Measurements from ENCODE around the gene PRPF8. TPM values are rescaled to one million over a fixed set of nuclear protein-coding genes. Genes with fewer than 3 reads are reported as not detected.

Gene PRPF8
- 65.7 and 69.7 TPM in 2 replicates for total RNA-seq (2014; rRNA removed; shearing (Covaris generic))

GRCh38 chr17:1684378-1685189 is at the start of gene PRPF8:
PRPF8 (minus strand) TSS chr17:1684867; CDS start chr17:1684571, 296 bp downstream.
- DNase-seq (ENCODE audit: low read depth): peak; percentile 94

DNA sequence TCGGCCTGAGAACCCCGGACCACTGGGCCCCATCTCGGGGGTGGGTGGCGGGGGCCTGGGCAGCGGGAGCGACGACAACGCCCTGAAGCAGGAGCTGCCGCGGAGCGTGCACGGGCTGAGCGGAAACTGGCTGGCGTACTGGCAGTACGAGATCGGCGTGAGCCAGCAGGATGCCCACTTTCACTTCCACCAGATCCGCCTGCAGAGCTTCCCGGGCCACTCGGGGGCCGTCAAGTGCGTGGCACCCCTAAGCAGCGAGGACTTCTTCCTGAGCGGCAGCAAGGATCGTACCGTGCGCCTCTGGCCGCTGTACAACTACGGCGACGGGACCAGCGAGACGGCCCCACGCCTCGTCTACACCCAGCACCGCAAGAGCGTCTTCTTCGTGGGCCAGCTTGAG is 49.1 kb upstream of the PRPF8 start:
- no peak for DNase-seq (ENCODE audit: low read depth)

DNA sequence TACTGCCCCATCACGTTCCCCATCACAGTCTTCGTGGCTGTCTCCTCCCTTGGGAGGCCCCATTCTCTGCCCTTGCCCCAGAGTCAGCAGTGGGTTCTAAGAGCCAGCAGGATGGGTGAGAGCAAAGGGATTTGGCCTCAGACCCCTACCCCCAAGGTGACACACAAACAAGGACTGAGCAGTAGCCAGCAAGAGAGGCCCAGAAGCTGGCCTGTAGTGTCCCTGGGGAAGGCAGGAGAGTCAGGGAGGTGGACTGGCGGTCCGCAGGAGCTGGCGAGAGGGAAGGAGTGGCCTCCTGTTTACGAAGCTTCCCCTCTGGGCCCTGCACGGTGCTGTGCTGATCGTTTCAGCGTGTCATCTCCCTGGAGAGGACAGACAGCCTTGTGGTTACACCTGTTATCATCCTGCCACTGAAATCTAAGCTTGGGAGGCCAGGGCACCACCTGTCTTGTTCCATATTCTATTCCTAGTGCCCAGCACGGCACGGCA is 48.2 kb upstream of the PRPF8 start:
- no peak for DNase-seq (ENCODE audit: low read depth)

DNA sequence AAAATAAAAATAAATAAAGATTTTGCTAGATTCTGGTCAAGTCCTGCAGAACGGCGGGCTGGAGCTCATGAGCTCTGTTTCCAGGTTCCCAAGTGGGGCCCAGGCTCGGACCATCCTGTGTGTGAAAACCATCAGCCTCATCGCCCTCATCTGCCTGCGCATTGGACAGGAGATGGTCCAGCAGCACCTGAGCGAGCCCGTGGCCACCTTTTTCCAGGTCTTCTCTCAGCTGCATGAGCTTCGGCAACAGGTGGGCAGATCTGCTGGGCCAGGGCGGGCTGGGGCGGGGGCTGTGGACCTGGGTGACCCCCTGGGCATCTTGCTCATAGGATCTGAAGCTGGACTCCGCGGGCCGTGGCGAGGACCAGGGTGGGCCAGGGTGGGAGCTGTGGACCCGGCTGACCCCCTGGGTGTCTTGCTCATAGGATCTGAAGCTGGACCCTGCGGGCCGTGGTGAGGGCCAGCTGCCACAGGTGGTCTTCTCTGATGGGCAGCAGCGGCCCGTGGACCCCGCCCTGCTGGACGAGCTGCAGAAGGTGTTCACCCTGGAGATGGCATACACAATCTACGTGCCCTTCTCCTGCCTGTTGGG is 47.7 kb upstream of the PRPF8 start:
- no peak for DNase-seq (ENCODE audit: low read depth)

DNA sequence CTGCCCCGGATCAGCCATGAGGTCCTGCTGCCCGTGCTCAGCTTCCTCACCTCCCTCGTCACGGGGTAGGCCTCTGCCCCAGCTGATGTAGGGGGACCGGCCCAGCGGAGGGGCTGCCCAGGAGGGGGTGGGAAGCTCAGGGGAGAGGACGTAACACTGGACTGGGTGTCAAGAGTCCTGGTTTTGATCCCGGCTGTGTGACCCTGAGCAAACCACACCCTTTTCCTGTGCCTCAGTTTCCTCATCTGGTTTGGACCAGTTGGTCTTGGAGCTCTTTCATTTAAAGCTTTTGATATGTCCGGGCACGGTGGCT is 46.5 kb upstream of the PRPF8 start:
- no peak for DNase-seq (ENCODE audit: low read depth)

- peak; percentile 71 for DNase-seq (ENCODE audit: low read depth)
These were observed 45.9 kb upstream of the PRPF8 start for GRCh38 chr17:1730326-1731193.

GRCh38 chr17:1729966-1730325 is 45.3 kb upstream of the PRPF8 start:
- DNase-seq (ENCODE audit: low read depth): no peak

DNA sequence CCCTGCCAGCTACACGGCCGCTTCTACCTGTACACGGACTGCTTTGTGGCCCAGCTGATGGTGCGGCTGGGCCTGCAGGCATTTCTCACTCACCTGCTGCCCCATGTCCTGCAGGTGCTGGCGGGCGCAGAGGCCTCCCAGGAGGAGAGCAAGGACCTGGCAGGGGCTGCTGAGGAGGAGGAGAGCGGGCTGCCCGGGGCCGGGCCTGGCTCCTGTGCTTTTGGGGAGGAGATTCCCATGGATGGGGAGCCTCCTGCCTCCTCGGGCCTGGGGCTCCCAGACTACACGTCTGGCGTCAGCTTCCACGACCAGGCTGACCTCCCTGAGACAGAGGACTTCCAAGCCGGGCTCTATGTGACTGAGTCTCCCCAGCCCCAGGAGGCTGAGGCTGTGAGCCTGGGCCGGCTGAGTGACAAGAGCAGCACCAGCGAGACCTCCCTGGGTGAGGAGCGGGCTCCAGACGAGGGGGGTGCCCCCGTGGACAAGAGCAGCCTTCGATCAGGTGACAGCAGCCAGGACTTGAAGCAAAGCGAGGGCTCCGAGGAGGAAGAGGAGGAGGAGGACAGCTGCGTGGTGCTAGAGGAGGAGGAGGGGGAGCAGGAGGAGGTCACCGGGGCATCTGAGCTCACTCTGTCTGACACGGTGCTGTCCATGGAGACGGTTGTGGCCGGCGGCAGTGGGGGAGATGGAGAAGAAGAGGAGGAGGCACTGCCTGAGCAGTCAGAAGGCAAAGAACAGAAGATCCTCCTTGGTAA is 43.4 kb upstream of the PRPF8 start:
- DNase-seq (ENCODE audit: low read depth): no peak

- no peak for DNase-seq (ENCODE audit: low read depth)
These were observed 42.7 kb upstream of the PRPF8 start for GRCh38 chr17:1727258-1727789.

DNA sequence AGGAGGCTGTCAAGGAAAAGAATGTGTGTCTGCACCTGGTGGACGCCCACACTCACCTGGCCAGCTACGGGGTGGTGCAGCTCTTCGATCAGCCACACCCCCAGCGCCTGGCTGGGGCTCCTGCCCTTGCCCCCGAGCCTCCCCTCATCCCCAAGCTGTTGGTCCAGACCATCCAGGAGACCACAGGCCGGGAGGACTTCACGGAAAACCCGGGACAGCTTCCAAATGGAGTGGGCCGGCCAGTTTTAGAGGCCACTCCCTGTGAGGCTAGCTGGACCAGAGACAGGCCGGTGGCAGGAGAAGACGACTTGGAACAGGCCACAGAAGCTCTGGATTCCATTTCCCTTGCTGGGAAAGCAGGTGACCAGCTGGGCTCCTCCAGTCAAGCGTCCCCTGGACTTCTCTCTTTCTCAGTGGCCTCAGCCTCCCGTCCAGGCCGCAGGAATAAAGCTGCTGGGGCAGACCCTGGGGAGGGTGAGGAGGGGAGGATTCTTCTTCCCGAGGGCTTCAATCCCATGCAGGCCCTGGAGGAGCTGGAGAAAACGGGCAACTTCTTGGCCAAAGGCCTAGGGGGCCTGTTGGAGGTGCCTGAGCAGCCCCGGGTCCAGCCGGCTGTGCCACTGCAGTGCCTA is 42.1 kb upstream of the PRPF8 start:
- no peak for DNase-seq (ENCODE audit: low read depth)

- no peak for DNase-seq (ENCODE audit: low read depth)
These were observed 41.2 kb upstream of the PRPF8 start for GRCh38 chr17:1725642-1726511.

DNA sequence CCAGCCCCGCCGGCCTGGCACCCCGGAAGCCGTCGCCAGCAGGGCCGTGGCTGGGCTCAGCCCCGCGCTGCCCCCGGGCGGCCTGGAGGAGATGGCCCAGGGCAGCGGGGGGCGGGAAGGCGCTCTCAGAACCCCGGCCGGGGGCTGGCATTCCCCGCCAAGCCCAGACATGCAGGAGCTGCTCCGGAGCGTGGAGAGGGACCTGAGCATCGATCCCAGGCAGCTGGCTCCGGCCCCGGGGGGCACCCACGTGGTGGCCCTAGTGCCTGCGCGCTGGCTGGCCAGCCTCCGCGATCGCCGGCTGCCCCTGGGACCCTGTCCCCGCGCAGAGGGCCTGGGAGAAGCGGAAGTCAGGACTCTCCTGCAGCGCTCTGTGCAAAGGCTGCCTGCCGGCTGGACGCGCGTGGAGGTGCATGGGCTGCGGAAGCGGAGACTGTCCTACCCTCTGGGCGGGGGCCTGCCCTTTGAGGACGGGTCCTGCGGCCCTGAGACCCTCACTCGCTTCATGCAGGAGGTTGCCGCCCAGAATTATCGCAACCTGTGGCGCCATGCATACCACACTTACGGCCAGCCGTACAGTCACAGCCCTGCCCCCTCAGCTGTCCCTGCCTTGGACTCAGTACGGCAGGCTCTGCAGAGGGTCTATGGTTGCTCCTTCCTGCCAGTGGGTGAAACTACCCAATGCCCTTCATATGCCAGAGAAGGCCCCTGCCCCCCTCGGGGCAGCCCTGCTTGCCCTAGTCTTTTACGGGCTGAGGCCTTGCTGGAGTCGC is 40.4 kb upstream of the PRPF8 start:
- no peak for DNase-seq (ENCODE audit: low read depth)

DNA sequence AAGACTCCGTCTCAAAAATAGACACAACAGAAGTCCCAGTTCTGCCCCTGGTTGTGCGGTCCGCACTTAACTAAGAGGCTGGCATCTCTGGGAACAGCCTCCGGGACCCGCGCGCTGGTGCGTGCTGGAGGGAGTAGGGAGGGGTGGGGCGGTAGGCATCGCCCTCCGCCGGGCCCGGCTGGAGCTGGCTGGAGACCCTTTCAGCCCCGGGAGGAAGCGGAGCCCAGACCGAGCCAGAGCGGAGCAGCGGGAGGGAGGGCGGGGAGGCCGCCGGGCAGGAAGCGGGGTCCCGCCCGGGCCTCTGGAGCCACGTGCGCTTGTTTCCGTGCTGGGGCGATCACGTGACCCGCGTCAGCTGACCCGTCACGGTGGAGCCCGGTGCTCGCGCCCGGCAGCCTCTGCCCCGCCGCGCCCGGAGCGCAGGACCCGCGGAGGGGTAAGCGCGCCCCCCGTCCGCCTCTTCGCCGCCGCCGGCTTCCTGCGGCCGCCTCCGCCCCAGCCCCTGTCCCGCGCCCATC is 39.7 kb upstream of the PRPF8 start, which contains the start of gene WDR81:
TSS of gene WDR81 (plus strand) at position 354 of the 518 bp plus-strand sequence. CDS start 256 bp downstream, outside the sequence.
- DNase-seq (ENCODE audit: low read depth): peak; percentile 83

- peak; percentile 67 for DNase-seq (ENCODE audit: low read depth)
These were observed 37.4 kb upstream of the PRPF8 start for GRCh38 chr17:1722022-1722421.

DNA sequence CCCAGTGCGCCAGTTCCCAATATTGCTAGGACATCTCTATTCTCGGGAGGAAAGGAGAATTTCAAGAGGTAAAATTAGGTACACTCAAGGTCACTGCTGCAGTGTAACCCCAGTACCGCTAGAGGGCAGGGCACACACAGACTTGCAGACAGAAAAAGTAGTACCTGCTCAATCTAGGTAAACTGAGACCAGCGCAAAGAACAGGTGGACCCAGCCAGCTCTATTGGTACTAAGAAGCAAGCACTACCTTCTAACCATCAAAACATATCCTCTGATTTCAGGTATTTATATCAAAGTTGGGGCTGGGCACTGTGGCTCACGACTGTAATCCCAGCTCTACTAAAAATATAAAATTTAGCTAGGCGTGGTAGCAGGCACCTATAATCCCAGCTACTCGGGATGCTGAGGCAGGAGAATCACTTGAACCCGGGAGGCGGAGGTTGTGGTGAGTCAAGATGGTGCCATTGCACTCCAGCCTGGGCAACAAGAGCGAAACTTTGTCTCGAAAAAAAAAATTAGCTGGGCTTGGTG is 36.3 kb upstream of the PRPF8 start:
- peak; percentile 41 for DNase-seq (ENCODE audit: low read depth)

GRCh38 chr17:1718362-1719165 is 33.9 kb upstream of the PRPF8 start:
- no peak for DNase-seq (ENCODE audit: low read depth)

GRCh38 chr17:1716912-1717695 is 32.4 kb upstream of the PRPF8 start:
- peak; percentile 99 for DNase-seq (ENCODE audit: low read depth)
